Activated CD4-positive, CD25-positive, alpha-beta regulatory T cell treated with anti-CD3 and anti-CD28 coated beads, Interleukin-2, amount 50 U/mL, for 24 hours (primary cell): Measurements from ENCODE around the gene NAP1L1.

Experiments
- ATAC-seq, 2 donors: fragments of 150-1000 bp; cut with Tn5 transposase; one replicate each; pipeline ENCODE4 v1.10.0; 2021; ENCODE audit warnings: mild to moderate bottlenecking in 1 of 2, moderate library complexity in 1 of 2

NAP1L1 gene, protein sequence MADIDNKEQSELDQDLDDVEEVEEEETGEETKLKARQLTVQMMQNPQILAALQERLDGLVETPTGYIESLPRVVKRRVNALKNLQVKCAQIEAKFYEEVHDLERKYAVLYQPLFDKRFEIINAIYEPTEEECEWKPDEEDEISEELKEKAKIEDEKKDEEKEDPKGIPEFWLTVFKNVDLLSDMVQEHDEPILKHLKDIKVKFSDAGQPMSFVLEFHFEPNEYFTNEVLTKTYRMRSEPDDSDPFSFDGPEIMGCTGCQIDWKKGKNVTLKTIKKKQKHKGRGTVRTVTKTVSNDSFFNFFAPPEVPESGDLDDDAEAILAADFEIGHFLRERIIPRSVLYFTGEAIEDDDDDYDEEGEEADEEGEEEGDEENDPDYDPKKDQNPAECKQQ

GRCh38 chr12:76083904-76084862 is at the start of gene NAP1L1:
Gene NAP1L1, minus strand, starts transcription at chr12:76084685. Its CDS starts 10,466 bp downstream, at chr12:76074219.
- ATAC-seq, result peak; percentile 86 to 87

DNA sequence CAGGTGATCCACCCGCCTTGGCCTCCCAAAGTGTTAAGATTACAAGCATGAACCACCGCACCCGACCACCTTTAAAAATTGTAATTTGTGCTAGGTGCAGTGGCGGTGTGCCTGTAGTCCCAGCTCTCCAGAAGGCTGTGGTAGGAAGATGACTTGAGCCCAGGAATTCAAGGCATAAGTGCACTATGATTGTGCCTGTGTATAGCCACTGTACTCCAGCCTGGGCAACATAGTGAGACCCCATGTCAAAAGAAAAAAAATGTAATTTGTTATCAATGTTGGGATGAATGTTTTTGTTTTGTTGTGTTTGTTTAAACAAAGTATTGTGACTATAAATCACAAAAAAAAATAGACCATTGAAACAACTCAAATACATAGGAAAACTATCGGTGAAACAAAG is 43.1 kb upstream of the NAP1L1 start:
- no peak for ATAC-seq

DNA sequence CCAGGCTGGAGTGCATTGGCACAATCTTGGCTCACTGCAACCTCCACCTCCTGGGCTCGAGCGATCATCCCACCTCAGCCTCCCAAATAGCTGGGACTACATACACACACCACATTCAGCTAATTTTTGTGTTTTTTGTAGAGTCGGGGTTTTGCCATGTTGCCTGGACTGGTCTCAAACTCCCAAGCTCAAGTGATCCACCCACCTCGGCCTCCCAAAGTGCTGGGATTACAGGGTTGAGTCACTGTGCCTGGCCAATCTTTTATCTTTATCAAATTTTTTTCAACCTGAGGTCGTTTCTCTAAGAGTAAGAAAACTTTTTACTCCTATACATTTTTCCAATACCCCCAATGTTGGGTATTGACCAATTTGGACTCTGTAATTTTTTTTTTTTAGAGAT is 40.0 kb upstream of the NAP1L1 start:
- ATAC-seq, result no peak

GRCh38 chr12:76123259-76124212 is 39.1 kb upstream of the NAP1L1 start:
- no peak for ATAC-seq

- ATAC-seq, result no peak
Measured at GRCh38 chr12:76119887-76120286, 35.4 kb upstream of the NAP1L1 start.

GRCh38 chr12:76117751-76118150 is 33.3 kb upstream of the NAP1L1 start:
- ATAC-seq, result no peak

DNA sequence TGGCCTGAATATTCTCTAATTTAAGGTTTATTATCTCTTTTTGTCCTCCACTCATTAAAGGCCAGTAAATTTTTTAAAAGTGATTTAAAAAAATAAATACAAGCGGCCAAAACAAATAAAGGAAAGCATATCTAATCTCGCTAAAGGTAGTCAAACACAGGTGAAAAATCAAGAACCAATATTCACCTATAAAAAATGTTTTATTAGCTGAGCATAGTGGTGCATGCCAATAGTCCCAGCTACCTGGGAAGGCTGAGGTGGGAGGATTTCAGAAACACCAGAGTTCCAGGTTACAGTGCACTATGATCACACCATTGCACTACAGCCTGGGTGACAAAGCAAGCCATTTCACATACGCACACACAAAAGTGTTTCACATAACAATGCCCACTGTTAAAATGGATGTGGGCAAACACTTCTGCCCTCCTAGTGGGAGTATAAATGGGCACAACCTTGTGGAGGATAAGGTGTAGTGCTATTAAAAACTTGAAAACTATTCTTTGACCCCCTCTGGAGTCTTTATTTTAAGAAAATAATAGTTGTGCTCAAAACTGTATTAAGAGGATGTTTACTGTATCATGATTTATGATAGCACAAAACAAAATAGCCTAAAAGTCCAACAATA is 32.7 kb upstream of the NAP1L1 start:
- ATAC-seq, result no peak

DNA sequence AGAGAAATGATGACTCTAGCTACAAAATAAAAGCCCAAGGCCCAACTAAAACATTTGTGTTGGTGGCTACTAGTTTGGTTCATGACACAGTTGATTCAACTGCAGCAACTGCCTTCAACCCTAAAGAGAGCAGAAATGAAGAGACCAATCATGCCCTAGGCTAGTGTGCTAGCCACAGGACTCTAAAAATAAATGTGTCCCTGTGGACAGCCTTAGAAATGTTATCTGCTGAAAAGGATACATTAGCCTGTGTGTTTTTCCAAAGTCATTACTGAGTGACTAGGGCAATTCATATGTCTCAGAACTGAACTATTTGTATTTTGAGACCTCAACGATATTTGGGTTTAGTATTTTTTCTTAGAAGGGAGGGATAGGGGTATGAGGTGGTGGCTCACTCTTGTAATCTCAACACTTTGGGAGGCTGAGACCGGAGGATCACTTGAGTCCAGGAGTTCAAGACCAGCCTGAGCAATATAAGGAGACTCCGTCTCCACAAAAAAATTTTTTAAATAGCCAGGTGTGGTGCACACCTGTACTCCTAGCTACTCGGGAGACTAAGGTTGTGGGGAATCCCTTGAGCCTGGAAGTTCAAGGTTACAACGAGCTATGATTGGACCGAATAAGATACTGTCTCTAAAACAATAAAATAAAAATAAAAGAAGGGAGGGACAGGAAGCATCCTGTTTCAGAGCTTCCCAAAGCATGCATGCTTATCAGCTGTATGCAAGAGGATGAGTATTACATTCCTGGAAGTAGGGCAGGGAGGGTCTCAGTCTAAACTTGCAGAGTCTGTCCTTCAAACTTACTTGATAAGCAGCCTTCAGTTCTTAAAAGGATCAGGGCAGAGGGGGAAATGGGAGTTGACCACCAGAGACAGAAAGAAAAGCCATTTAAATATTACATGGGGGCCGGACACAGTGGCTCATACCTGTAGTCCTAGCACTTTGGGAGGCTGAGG is 29.6 kb upstream of the NAP1L1 start:
- no peak for ATAC-seq

DNA sequence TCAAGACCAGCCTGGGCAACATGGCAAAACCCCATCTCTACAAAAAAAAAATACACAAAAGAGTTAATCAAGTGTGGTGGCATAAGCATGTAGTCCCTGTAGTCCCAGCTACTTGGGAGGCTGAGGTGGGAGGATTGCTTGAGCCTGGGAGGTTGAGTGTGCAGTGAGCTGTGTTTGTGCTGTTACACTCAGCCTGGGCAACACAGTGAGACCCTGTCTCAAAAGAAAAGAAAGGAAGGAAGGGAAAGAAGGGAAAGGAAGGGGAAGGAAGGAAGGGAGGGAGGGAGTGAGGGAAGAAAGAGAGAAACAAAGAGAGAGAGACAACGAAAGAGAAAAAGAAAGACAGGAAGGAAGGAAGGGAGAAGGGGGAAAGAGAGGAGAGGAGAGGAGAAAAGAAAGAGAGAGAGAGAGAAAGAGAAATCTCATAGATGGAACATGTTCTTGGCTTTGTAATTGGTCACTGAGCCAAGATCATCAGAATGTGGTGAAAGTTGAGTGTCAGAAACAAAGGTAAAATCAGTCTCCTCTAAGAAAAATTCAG is 26.8 kb upstream of the NAP1L1 start:
- ATAC-seq, result no peak

- ATAC-seq, result no peak
Measured at GRCh38 chr12:76109879-76110278, 25.4 kb upstream of the NAP1L1 start.

GRCh38 chr12:76108356-76108755 is 23.9 kb upstream of the NAP1L1 start:
- ATAC-seq, result no peak

GRCh38 chr12:76106631-76107030 is 22.1 kb upstream of the NAP1L1 start:
- no peak for ATAC-seq

DNA sequence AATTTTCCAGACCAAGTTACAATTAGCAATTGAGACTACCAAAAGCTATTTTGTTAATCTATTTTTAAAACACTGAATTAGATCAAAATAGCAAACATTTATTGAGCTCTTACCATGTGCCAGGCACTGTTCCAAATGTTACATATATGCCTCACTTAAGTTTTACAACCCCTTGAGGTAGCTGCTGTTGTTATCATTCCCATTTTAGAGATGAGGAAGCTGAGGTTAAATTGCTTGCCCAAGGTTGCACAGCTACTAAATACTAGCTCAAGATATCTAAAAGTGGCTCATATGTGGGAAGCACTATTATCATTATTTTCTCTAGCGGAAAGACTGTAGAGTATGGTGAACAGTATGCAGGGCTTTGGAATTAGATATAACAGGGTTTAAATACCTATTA is 19.5 kb upstream of the NAP1L1 start:
- no peak for ATAC-seq

DNA sequence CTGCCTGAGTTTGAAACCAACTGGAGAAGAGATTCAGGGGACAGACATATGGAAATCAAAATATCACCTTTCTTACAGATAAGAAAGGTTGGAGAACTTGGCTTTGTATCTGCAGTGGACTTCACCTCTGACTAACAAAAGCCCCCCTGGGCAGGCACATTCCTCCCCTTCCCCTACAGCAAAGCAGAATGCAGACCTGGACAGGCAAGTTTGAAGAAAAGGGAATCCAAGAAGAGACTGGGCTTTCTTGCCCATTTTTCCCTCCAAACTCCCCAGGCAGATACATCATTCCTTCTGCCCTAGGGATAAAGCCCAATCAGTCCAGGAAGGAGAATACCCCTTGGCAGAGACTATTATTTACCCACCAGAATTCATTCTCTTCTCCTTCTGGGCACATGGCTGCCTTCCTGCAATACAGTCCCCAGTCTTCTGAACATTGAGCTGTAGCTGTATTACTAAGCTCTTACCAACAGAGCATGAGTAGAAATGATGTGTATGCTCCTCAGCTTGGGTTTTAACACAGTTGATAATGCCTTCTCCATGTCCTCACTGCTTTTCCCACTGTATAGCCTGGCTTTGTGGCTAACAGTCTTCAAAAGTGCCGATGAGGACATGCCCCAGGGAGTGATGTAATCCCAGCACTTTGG is 17.4 kb upstream of the NAP1L1 start:
- no peak for ATAC-seq

DNA sequence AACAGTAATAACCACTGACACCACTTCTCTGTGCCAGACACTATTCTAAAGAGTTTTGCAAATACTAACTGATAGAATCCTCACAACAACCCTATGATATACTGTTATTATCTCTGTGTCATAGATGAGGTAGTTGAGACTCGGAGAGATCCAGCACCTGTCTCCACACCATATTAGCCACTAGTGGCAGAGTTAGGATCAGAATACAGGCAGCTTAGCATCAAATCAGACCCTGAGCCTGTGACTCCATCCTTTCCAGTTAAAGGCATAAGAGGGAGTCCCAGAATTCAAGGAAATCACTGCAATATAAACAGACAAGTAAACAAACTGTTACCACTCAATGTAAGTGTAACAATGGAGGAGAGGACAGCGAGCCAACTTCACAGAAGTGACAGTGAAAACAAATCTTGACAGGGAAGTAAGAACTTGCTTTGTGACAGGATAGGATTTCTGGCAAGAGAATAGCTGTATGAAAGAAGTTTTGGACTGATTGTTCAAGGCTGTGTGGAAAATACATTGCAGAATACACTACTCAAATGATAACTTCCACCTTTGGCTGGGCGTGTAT is 11.7 kb upstream of the NAP1L1 start:
- ATAC-seq, result no peak

- ATAC-seq, result no peak
Measured at GRCh38 chr12:76094754-76095153, 10.3 kb upstream of the NAP1L1 start.

GRCh38 chr12:76091246-76091754 is 6.8 kb upstream of the NAP1L1 start:
- ATAC-seq, result no peak

GRCh38 chr12:76085520-76085868 is 1.0 kb upstream of the NAP1L1 start:
- peak; percentile 15 to 23 for ATAC-seq

- peak; percentile 37 to 51 for ATAC-seq
Measured at GRCh38 chr12:76084863-76085519, 506 bp upstream of the NAP1L1 start.
